Fibroblast of skin of back (primary cell): ENCODE results near the gene AMOTL2.

Source experiments
- DNase-seq: peaks from one replicate; pipeline ENCODE4 v3.0.0-alpha.2; 2013

AMOTL2 gene

DNA sequence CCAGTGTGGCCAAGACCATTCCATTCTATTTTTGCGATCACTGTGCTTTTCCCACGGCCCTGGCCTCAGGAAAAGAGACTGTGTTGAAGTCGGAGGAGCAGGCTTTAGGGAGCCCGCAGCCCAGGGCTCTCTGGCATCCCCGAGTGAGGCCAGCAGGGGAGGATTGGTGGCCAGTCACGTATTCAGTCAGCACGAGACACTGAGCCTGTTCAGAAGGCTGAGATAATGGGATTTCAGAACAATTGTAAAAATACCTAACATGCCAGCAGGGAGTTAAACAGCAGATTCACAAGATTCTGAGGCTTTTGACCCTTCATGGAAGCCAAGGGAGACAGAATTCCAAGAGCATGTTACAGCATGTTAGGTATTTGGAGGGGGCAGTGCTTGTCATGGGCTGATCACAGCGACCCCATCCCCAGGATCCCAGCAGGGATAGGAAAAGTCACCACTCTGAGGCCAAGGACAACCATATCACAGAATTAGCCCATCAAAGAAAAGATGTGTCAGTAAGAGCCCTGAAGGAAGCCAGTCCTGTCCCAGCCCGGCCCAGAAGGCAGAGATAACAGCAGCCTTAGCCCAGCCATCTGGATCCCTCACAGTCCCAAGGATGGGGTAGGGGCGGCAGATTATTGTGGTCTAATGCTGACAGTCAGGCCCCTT, 40.6 kb downstream of the AMOTL2 start:
- DNase-seq, result peak; percentile 98

DNA sequence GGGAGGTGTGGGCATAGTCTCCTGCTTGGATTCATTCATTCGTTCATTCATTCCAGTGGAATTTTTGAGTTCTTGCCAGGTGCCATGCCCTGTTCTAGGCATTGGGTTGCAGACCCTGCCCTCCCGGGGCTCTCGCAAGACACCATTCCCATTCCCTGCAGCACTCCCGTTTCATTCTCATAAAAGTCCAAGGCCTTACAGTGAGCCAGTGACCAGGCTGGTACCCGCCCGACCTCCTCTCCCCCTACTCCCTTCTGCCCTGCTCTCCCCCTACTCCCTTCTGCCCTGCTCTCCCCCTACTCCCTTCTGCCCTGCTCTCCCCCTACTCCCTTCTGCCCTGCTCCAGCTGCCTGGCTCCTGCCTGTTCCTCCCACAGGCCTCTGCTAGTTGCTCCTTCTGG, 41.9 kb downstream of the AMOTL2 start:
- DNase-seq, result no peak

DNA sequence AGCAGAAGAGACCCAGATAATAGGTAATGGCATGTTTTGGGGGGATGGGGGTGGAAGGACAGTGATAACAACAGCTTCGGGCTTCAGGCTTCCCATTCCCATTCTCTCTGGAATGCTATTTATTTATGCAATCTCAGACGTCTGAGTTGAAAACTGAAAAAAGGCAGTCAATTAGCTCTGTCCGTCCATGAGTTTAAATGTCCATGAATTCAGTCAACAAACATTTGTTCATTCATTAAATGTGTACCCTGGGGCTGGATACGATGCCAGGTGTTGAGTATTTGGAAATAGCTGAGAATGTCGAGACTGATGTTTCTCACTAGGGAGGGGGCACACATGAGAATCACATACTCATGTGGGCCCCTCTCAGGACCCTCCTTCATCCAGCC, 42.4 kb downstream of the AMOTL2 start:
- no peak for DNase-seq

DNA sequence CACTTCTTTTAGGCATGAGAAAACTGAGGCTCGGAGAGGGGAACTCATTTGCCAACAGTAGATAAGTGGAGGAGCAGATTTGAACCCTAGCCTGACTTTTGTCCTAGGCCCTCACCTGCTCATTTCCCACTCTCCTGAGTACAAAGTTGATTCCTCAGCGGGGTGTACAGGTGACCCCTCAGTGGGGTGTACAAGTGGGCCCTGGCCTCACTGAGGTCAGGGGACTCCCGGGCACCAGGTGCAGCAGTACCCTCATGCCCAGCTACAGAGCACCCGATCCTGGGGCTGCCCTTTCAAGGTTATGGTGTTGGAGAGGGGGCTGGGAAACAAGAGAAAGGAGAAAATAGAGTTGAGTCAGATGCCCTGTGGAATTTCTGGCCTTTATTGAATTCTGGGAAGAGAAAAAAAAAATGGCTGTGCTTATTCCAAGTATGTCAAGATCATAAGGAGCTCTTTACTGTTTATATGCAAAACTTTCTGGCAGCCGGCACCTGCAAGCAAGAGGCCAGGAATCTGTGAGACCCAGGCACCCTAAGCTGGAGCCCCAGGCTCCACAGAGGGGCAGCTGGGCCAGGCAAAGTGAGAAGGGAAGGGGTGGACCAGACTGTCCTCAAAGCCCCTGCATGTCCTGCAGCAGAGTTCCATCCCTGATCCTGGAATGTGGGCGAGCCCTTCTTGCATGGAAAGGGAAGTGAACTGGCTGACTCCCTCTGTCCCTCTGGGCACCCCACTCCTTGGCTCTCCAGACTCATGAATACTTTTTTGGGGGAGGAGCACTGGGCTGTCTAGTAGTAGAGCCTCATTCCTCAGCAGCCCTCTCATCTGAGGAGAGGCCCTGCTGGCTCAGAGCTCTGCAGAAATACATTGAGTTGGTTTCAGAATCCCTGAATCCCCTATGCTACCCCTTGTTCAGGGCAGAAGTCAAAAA, 43.1 kb downstream of the AMOTL2 start:
- peak; percentile 94 for DNase-seq

DNA sequence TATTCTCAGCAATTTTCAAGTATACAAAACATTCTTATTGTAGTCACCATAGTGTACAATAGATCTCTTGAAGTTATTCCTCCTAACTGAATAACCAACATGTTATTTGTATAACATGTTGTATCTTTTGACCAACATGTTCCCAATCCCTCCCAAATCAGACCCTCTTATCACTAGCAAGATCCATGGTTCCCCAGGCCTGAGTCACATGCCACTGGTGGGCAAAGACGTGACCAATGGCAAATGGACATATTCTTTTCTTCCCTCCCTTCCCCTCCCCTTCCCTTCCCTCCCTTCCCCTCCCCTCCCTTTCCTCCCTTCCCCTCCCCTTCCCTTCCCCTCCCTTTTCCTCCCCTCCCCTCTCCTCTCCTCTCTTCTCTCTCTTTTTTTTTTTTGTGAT, 45.4 kb downstream of the AMOTL2 start:
- DNase-seq, result no peak

DNA sequence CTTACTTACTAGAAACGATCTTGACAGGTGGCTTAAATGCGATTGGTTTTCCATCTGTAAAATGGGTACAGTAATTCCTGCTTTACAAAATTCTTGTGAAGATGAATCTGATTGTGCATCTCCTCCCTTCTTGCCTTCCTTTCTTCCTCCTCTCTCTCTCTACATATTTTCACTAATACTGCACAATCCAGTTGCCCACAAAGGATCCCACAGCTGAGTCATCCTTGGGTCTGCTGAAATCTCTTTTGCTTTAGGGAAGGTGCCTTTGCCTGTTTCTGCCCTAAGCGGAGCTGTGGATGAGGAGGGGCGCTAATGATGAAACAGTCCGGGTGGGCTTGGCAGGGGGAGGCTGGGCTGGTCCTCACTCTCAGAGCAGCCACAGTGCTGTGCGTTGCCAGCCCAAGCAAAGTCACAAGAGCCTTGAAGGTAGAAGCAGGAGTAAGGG, 46.1 kb downstream of the AMOTL2 start:
- DNase-seq, result peak; percentile 98

DNA sequence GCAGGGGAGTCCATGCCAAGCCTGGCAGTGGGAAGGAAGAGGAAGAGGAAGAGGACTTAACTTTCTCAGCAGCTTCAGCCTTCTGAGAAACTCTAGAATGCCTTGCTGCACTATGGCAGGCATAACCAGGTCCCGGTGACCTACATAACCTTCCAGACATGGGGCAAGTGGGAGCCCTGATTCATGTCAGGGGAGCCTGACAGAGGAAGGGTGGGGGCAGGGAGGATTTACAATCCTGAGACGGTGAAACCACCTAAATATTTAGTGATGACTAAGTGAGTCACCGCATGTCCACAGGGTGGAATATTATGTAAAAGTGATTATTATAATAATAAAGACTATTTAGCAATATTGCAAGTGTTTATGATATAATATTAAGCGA, 46.7 kb downstream of the AMOTL2 start:
- peak; percentile 90 for DNase-seq

DNA sequence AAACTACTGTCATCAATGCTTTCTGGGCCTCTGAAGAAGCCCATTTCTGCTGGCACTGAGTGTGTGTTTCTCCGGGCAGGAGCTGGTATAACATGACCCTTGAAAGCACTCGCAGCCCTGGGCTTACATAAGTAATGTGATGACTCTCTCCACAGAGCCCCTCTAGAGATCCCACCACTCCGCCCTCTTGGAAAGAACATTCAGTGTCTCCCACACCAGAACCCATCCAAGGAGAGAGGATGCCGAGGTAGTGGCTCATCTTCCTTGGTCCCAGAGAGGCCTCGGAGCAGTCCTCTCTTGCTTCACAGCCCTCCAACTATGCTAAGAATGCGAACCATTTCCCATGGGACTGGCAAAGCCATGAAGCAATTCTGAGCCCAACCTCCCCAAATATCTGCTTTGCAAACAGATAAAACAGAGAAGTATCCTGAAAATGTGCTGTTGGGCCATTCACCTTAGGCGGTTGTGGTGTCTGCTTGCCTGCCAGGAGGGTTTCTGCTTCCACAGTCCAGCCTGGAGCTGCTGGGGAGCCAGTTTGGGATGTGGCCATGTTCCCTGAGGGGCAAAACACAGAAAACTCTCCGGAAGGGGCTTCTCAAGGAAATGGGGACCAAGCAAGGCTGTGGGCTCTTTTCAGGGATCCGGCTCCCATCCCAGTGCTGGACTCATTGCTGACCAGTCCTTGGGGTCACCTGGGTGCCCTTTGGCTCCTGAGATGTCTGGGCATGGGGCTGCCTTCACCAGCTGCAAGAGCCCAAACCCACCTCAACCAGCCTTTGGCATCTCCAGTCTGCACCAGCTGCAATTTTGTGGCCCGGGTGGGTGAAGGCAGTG, 47.3 kb downstream of the AMOTL2 start:
- peak; percentile 100 for DNase-seq

DNA sequence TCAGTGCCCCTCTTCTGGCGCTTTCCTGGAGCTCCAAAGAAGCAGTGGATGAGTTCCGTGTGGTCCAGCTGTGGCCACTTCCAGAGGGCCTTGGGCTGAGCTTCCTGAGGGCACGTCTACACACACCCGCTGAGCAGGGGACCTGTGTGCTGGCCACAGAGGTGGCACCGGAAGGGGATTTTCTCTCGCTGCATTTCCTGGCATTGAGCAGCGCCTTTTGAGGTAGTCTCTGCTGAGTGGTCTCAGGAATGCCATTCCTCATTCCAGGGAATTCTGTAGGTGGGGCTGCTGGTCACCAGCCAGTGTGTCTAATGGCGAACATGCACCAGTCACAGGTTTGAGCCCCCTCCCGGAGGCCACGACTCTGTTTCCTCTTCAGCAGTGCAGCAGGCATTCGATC, 48.1 kb downstream of the AMOTL2 start:
- DNase-seq, result no peak

DNA sequence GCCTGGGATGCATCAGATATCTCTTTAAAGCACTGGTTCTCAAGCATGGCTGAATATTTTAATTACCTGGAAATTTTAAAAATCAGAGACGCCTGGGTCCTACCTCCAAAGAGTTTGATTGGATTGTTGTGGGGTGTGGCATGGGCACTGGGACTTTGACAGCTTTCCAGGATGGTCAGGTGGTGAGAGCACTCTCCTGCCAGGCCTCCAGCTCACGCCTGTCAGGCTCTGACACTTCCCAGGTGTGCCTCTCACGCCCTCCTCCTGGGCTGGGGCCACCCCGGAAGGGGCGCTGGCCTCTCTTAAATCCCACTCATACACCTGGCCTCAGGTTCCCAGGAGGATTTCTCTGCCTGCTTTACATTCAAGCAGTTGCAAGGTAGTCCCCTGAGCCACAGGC, 48.5 kb downstream of the AMOTL2 start:
- no peak for DNase-seq

DNA sequence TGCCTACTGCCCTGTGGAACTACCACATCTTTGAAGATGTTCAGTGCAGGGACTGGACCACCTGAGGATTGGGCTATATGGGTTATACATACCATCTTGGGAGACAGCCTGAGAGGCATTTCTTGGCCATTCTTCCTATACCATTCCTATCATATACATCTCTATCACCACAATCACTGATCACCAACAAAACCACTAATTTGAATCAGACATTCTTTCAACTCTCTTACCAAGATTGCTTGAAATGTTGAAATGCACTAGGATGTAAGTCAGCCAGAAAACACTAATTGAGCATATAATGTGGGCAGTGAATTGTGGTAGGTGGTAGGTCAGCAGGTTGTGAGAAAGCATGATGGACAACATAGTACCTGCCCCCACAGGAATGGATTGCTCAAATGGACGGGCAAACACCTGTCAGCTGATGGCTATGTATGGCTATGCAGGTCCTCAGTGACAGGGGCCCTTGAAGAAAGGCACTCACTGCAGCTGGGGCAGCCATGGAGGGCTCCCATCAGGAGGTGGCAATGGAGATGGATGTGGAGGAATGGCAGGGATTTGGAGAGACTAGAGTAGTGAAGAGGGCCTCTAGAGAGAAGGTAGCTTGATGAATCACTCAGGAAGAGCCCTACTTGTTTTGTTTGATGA, 49.1 kb downstream of the AMOTL2 start:
- peak; percentile 62 for DNase-seq

DNA sequence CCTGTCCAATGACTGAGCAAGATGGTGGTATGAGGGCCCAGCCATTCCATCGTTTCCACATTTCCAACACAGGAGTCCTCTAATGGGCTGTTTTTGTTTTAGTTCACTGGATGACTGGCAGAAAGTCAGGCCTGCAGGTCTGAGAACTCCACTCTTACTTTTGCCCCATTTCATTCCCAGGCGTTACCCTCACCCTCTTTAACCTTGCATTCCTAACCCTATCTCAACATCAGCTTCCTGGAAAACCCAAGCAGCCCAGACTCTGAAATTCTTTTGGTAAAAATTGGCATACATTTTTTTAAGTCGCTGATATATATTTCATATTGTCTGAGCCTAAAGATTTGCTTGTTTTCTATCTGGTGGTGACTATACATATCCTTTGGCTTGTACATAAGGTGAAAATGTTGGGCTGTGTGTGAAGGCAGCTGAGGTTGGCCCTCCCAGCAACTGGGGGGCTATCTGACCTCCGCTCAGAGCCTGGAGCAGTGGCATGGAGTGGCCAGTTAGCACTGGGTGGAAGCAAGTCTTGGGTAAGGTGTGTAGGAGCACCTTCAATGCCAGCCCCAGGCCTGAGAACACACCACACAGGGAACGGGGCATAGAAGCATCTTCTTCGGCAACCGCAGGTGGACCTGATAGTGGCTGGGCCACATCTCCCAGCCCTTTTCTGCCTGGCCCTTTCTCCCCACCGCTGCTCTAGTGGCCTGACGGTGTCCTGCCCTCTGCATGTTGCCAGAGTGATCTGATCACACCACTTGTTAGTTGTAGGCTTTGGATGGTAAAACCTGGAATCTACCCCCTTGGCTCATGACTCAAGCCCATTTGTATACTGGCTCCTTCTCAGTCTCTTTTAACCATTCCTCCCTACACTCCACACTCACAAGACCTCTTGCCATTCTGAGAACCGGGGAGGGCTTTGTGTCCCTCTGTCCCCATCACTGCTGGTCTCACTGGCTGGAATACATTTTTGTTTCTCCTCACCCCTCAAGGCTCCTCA, 50.0 kb downstream of the AMOTL2 start:
- DNase-seq, result no peak

DNA sequence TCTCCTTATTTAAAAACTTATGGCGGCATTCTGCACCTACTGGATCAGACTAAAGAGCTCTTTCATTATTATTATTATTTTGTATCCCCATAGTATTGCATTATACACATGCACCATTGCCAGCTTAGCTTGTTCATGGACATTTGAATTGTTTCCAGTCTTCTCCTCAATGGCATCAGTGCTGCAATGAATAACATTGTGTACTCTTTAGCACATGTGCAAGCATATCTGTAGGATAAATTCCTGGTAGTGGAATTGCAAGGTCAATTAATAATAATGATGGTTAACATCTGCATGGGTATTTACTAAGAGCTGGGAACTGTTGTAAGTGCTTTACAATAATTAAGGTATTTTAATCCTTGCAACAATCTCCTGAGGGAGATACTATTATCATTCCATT, 52.0 kb downstream of the AMOTL2 start:
- DNase-seq, result no peak

DNA sequence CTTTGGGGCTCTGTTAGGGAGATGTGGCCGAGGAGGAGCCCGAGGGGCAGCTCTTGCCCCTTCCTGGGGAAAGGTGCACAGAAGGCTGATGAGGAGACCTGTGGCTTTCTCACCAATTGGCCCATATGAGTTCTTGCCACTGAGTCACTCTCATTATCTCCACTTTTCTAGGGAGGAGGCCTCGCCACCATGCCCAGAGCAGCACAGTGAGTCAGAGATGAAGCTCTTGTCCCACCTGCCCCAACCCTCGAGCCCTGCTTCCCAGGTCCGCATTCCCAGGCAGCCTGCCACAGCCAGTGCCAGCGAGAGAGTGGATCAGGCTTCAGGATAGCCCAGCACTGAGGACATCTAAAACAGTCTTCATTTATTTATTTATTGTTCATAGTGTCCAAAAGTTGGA, 53.5 kb downstream of the AMOTL2 start:
- no peak for DNase-seq

DNA sequence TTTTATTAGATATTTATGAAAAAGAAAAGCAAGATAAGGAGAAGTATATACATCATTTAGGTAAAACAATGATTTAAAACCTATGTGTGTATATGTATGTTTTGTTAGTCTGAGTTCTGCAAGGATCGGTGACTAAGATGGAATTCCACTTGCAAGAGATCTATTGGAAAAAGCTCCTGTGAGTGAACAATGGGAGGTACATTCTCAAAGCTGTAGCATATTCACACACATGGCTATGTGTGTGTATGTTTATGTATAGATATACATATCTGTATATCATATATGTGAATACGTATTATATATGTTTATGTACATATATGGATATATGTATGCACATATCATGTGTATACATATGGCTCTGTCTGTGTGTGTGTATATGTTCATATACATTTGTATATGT, 54.3 kb downstream of the AMOTL2 start:
- no peak for DNase-seq

DNA sequence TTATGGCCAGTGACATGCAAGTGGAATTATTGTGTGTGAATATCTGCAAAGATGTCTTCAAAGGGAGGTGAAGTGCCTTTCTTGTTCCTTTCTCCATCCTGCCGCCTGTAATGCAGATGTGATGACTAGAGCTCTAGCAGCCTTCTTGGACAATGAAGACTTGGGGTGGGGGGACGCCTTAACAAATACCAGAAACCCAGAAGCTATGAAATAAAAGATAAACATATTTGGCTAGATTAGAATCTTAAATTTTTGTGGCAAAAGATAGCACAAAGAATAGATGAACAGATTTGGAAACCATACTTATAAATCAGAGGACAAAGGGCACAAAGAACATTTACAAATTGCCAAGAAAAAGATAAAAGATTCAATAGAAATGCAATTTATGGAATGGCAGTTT, 56.1 kb downstream of the AMOTL2 start:
- no peak for DNase-seq

DNA sequence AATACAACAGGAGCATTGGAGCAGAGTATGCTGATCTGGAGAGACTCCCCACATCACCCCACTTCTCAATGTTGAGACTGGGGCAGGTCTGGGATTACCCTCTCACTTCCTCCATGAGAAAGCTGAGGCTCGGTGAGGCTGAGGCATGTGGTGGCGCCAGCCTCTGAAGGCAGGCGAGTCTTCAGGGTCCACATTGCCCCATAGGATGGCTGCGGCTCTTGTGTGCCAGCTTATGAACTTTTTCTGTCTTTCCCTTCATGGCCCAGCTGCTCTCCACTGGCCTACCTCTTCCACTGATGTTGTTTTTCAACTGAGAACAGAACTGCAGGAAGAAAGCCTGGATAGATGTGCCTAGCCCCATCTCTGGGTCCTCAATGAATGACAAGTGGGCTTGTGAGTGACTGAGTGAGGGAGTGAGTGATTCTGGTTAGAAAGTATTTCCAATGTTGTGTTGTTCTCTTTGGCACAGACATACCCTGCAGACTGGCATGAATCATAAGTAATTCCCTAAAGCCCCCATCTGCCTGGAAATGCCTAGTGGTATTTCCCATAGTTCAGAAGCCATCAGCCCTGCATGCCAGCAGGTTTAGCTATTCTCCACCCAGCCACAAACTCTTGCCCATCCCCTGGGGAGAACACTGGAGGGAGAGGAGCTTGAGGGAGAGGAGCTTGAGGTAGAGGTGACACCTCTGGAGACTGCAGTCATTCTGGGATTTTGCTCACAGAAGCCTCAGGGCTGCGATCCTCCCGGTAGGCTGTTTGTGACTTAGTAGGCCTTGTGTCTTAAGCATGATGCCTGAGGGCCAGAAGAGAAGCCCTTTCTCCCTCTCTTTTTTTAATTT, 56.9 kb downstream of the AMOTL2 start:
- peak; percentile 94 for DNase-seq

DNA sequence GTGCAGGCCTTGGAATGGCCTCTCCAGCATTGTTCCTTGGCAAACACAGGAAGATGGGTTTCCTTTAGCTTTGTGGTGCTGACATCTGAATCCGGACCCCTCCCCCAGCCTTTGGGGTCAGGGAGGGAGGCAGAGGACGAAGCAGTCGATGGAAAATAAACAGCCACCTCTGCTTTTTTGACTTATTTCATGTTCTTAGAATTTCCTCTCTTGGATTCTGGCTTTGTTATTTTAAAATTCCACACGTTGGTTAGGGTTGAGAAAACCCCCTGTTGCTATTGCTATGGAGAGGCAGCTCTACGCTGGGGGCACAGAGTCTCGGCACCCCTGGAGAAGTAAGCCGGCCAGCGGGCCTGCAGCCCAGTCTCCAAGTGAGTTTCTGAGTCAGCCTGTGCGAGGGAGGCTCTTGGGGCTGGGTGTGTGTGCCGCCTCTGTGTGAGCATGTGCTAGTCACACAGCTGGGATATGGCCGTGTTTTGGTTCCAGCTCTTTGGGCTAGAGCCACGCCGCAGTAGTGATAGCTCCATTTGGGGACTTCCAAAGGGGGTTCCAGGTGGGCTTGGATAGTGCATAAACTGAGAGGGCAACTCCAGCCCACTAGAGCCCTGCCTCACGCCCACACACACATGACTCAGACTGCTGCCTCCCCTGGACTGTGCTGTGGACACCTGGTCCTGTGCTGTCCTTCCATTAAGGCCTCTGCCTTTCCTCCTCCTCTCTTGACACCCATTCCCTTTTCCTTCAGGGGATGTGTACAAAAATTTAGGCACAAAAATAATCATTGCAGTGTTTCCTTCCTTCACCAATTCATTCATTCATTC, 58.8 kb downstream of the AMOTL2 start:
- peak; percentile 97 for DNase-seq

DNA sequence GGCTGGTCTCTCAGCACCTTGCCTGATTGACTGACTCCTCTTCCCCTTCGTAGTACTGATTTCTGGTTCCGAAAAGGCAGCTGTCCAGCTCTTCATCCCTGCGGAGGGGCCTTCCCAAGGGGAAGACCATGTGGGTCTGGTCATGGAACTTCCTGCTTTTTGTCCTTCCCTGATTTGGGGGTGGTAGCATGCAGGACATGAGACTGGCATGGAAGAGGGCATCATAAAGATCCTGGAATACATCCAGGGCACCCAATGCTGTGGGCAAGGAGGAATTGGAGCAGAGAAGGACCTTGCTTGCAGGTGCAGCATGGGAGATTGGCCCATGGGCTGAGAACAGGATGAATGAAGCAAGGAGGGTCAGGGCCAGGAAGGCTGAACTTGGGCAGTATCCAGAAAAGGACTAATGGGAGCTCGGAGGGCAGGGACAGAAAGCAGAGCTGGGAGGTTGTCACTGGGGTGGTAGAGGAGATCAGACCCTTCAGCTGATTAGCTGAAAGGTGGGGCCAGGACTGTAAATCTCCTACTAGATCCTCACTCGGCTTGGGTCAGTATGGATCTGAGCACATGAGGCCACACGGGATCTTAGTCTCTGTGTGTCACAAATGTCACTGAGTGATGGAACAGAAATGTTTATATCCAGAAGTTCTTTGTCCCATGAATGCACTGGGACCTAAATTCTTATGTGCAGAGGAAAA, 59.5 kb downstream of the AMOTL2 start:
- DNase-seq, result no peak
